Neutrophil (primary cell): ENCODE data around the gene KDSR.

Experiments used
- H3K27ac ChIP-seq: fragments of 200-600 bp; sonication (generic); 2 replicates; pipeline ENCODE4 v1.5.1; 2016; ENCODE audit warnings: mild to moderate bottlenecking, moderate library complexity
- H3K27me3 ChIP-seq: fragments of 200-600 bp; sonication (generic); 2 replicates; pipeline ENCODE4 v1.6.0; 2016; ENCODE audit warnings: mild to moderate bottlenecking
- H3K36me3 ChIP-seq: fragments of 200-600 bp; sonication (generic); 2 replicates; pipeline ENCODE4 v1.5.1; 2017
- H3K4me1 ChIP-seq, 2 experiments: fragments of 200-600 bp in 1 of 2; sonication (generic) in 1 of 2; 1 replicate in 1 of 2; 2 replicates in 1 of 2; pipeline versions ENCODE4 v1.5.1 to v1.6.1; 2013 to 2016; ENCODE audit warnings: low read depth in 1 of 2, low read length in 1 of 2, mild to moderate bottlenecking in 1 of 2, moderate library complexity in 1 of 2; ENCODE audit not compliant: control insufficient read depth in 1 of 2, insufficient read depth in 1 of 2
- H3K4me3 ChIP-seq, 2 experiments: fragments of 200-600 bp in 1 of 2; sonication (generic) in 1 of 2; 1 replicate in 1 of 2; 2 replicates in 1 of 2; pipeline ENCODE4 v1.5.1; 2013 to 2016; ENCODE audit warnings: low read depth in 1 of 2, low read length in 1 of 2, mild to moderate bottlenecking in 1 of 2, moderate library complexity in 1 of 2
- H3K9me3 ChIP-seq: fragments of 200-600 bp; sonication (generic); 2 replicates; pipeline ENCODE4 v1.5.1; 2016
- CTCF ChIP-seq: fragments of 200-600 bp; sonication (generic); IDR thresholded peaks from 2 replicates; pipeline ENCODE4 v1.5.1; 2016; ENCODE audit warnings: antibody characterized with exemption

KDSR gene

DNA sequence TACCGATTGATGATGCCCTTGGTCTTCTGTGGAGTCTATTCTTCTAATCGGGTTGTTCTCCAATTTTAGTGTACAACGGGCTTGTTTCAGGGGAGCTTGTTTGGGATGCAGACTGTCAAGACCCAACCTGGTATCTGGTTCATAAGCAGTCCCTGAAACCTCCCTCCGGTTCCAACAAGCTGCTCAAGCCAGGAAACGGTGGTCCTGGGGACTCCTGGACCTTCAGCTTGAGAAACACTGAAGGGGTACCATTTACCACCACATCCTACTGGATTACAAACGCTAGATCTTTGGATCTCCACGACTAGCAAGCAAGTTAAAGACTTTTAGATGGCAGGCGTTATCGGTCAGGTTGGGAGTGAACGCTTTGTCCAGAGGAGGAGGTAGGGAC, 49.5 kb downstream of the KDSR start:
- Histone ChIP-seq H3K36me3 (no peaks in the 10 kb centered on the region), H3K9me3 (no peaks in the 10 kb centered on the region), H3K27me3 (peaks cover 42% of the 10 kb centered on the region), H3K4me3 (no peak overlapping the region), H3K27ac (no peak overlapping the region), H3K4me1 (peaks cover 33% of the 10 kb centered on the region in 2 experiments)
- no peak for TF ChIP-seq CTCF

DNA sequence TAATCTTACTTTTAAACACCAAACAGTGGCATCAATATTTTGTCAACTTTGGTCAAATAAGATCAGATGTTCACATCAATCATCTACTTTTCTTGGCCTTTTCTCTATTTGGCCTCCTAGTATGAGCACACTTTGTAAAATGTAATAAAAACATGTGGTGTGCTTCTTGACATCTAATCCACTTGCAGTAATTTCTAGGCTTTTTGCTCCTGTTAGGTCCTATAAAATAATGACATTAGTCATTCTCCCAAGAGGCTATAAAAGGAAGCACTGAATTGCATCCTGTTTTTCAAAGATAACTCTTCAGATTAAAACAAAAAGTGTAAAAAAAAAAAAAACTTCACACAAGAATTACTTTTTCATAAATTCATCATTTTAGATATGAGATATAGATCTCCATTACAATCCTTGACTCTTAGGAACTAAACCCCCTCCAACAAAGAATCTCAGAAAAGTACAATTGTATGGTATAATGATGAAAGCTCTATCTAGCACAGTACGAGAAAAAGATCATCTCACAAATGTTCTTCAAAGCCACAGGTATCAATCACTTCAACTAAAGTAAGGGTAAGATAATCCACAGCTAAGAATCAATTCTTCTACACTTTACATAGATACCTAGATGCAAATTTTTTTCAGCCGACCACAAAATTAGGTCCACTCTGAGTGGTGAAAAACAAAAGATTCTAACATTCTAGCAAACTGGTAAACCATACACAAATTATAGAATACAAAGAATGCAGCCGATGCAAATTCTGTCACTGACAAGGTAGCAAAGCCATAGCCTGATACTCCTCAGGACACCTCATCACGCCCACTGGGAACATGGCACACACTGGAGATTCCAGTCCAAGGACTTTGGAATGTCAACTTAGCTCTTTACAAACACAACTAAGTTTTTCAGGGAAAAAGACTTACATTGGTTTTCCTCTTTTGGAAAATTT, 50.1 kb downstream of the KDSR start:
- Histone ChIP-seq H3K27me3 (peaks cover 42% of the 10 kb centered on the region), H3K27ac (no peak overlapping the region), H3K4me1 (peaks cover 26 to 27% of the 10 kb centered on the region in 2 experiments), H3K9me3 (no peaks in the 10 kb centered on the region), H3K4me3 (no peak overlapping the region), H3K36me3 (no peaks in the 10 kb centered on the region)
- TF ChIP-seq CTCF = no peak

DNA sequence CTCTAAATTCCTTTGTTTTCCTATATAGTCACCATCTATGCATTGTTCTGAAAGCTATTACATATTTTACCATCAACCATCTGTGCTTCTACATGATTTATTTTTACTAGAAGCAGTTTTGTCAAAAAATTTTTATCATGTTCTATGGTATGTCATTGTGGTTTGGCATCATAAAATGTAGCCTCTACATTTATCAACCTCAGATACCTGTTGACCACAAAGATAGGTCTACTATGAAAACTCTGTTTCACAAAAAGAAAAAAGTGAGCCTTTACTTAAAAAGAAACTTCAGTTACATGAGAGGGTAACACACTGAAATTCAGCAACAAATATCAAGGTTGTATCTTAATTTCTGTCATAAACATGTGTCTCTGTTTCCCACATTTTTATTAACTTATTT, 51.1 kb downstream of the KDSR start:
- no peak overlapping the region for H3K4me3 ChIP-seq
- H3K27ac ChIP-seq = no peak overlapping the region
- no peak for TF ChIP-seq CTCF
- no peaks in the 10 kb centered on the region for H3K9me3 ChIP-seq
- no peaks in the 10 kb centered on the region for H3K36me3 ChIP-seq
- H3K4me1 ChIP-seq = peaks cover 22 to 23% of the 10 kb centered on the region in 2 experiments
- H3K27me3 ChIP-seq = peaks cover 33% of the 10 kb centered on the region

DNA sequence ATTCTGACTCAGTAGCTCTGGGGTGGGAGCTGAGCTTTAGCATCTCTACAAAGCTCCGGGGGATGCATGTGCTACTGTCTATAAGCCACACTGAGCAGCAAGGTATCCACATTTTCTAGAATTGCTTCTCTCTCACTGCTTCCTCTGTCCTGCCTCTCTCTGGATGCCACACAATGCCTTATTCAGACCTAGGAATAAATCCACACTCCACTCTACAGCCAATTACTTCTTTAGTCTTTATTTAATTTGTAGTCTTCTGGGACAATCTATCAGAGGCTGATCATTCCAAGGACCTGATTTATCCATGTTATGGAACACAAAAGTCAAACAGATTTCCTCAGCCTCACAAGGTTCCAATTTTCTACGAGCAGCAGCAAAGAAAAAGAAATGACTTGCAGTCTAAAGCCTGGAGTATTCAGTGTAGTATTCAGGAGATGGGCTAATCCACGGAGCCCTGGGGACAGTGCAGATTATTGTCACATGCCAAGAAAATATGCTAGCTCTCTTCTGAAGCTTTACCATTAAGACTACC, 51.8 kb downstream of the KDSR start:
- Histone ChIP-seq H3K4me1 (peaks cover 18 to 19% of the 10 kb centered on the region in 2 experiments), H3K4me3 (no peak overlapping the region), H3K36me3 (no peaks in the 10 kb centered on the region), H3K9me3 (no peaks in the 10 kb centered on the region), H3K27me3 (peaks cover 30% of the 10 kb centered on the region), H3K27ac (no peak overlapping the region)
- TF ChIP-seq CTCF = no peak

- no peak for TF ChIP-seq CTCF
- H3K27ac ChIP-seq = no peak overlapping the region
- no peaks in the 10 kb centered on the region for H3K36me3 ChIP-seq
- H3K4me3 ChIP-seq = no peak overlapping the region
- peaks cover 15 to 16% of the 10 kb centered on the region in 2 experiments for H3K4me1 ChIP-seq
- peaks cover 25% of the 10 kb centered on the region for H3K27me3 ChIP-seq
- no peaks in the 10 kb centered on the region for H3K9me3 ChIP-seq
These were observed 52.8 kb downstream of the KDSR start for GRCh38 chr18:63314062-63314790.
